SK-N-SH treated with all-trans-retinoic acid at 6 μM for 48 hours (cell line): ENCODE data around the gene SNRNP25.

Source experiments
- BACH2 ChIP-seq: fragments of 250-450 bp; sonication (Bioruptor Pico); IDR thresholded peaks from 2 replicates; pipeline ENCODE4 v1.9.0; 2021; ENCODE audit warnings: mild to moderate bottlenecking, borderline replicate concordance
- CSDC2 ChIP-seq: fragments of 250-450 bp; sonication (Bioruptor Pico); IDR thresholded peaks from 2 replicates; pipeline ENCODE4 v1.5.0; 2020; ENCODE audit warnings: mild to moderate bottlenecking, moderate library complexity
- OSR1 ChIP-seq: fragments of 250-450 bp; sonication (Bioruptor Pico); IDR thresholded peaks from 2 replicates; pipeline ENCODE4 v1.8.0; 2022; ENCODE audit warnings: moderate library complexity, mild to moderate bottlenecking, inconsistent platforms
- PATZ1 ChIP-seq: fragments of 250-450 bp; sonication (Bioruptor Pico); IDR thresholded peaks from 2 replicates; pipeline ENCODE4 v1.8.0; 2020; ENCODE audit warnings: mild to moderate bottlenecking, moderate library complexity, borderline replicate concordance
- PPARA ChIP-seq: fragments of 250-450 bp; sonication (Bioruptor Pico); IDR thresholded peaks from 2 replicates; pipeline ENCODE4 v1.5.0; 2020; ENCODE audit warnings: mild to moderate bottlenecking, borderline replicate concordance
- TCF4 ChIP-seq: fragments of 250-450 bp; sonication (Bioruptor Pico); IDR thresholded peaks from 2 replicates; pipeline ENCODE4 v1.8.0; 2021; ENCODE audit warnings: mild to moderate bottlenecking, moderate library complexity, borderline replicate concordance
- ZFP30 ChIP-seq: fragments of 450-650 bp; formaldehyde crosslinking; IDR thresholded peaks from 2 replicates; pipeline ENCODE4 v1.5.0; 2022; ENCODE audit warnings: mild to moderate bottlenecking, moderate library complexity
- TF ChIP-seq, protein P1 (sequence below): fragments of 250-450 bp; sonication (Bioruptor Pico); IDR thresholded peaks from 2 replicates; pipeline ENCODE4 v1.5.1; 2021; ENCODE audit warnings: mild to moderate bottlenecking, moderate library complexity
- TF ChIP-seq, protein P2 (sequence below): fragments of 250-450 bp; sonication (Bioruptor Pico); IDR thresholded peaks from 2 replicates; pipeline ENCODE4 v1.5.1; 2020; ENCODE audit warnings: low read depth, mild to moderate bottlenecking, moderate library complexity
- TF ChIP-seq, protein P3 (sequence below): fragments of 250-450 bp; sonication (Bioruptor Pico); IDR thresholded peaks from 2 replicates; pipeline ENCODE4 v1.8.0; 2021; ENCODE audit warnings: low read depth, mild to moderate bottlenecking, moderate library complexity, borderline replicate concordance

DNA sequence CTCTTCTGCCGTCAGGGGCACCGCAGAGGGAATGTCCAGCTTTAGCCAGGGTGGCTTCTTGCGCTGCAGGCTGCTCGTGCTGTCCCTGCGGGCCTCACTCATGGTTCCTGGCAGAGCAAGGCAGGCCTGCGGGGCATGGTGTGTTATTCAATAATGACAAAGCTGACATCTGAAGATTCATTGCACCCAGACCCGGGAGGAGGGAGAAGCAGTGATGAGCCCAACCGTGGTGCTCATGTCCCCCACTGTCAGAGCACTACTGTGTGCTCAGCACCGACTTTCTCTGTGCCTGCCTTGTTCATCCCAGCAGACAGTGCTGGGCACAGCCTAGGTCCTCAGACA, 11.3 kb downstream of the SNRNP25 start:
- TF ChIP-seq OSR1 = no peak
- no peak for TF ChIP-seq TCF4 (CRISPR knock-in tag)
- TF ChIP-seq, protein P1, sequence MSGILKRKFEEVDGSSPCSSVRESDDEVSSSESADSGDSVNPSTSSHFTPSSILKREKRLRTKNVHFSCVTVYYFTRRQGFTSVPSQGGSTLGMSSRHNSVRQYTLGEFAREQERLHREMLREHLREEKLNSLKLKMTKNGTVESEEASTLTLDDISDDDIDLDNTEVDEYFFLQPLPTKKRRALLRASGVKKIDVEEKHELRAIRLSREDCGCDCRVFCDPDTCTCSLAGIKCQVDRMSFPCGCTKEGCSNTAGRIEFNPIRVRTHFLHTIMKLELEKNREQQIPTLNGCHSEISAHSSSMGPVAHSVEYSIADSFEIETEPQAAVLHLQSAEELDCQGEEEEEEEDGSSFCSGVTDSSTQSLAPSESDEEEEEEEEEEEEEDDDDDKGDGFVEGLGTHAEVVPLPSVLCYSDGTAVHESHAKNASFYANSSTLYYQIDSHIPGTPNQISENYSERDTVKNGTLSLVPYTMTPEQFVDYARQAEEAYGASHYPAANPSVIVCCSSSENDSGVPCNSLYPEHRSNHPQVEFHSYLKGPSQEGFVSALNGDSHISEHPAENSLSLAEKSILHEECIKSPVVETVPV (CRISPR knock-in tag) = no peak
- TF ChIP-seq BACH2 (CRISPR knock-in tag) = no peak
- no peak for TF ChIP-seq PATZ1 (CRISPR knock-in tag)
- no peak for TF ChIP-seq ZFP30
- no peak for TF ChIP-seq PPARA (CRISPR knock-in tag)
- TF ChIP-seq, protein P2, sequence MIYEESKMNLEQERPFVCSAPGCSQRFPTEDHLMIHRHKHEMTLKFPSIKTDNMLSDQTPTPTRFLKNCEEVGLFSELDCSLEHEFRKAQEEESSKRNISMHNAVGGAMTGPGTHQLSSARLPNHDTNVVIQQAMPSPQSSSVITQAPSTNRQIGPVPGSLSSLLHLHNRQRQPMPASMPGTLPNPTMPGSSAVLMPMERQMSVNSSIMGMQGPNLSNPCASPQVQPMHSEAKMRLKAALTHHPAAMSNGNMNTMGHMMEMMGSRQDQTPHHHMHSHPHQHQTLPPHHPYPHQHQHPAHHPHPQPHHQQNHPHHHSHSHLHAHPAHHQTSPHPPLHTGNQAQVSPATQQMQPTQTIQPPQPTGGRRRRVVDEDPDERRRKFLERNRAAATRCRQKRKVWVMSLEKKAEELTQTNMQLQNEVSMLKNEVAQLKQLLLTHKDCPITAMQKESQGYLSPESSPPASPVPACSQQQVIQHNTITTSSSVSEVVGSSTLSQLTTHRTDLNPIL (CRISPR knock-in tag) = no peak
- TF ChIP-seq, protein P3, sequence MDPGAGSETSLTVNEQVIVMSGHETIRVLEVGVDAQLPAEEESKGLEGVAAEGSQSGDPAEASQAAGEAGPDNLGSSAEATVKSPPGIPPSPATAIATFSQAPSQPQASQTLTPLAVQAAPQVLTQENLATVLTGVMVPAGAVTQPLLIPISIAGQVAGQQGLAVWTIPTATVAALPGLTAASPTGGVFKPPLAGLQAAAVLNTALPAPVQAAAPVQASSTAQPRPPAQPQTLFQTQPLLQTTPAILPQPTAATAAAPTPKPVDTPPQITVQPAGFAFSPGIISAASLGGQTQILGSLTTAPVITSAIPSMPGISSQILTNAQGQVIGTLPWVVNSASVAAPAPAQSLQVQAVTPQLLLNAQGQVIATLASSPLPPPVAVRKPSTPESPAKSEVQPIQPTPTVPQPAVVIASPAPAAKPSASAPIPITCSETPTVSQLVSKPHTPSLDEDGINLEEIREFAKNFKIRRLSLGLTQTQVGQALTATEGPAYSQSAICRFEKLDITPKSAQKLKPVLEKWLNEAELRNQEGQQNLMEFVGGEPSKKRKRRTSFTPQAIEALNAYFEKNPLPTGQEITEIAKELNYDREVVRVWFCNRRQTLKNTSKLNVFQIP (CRISPR knock-in tag) = no peak
- TF ChIP-seq CSDC2 = no peak
